ENCODE results near the gene CYP11A1.

DNA sequence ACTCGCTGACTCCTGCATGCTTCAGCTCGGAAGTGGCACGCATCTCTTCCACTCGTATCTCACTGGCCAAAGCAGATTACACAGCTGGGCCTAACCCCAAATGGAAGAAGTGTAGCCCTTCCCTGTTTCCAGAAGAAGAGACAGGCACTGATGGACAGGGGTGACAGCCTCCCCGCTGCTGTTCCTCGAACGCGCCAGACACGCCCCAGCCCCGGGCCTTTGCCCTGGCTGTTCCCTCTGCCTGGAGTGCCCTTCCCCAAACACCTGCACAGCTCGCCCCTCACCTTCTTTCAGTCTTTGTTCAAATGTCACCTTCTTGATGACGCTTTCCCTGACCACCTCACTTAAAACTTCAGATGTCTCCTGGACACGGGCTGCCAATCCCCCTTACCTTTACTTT, 26.0 kb upstream of the CYP11A1 start:
- TF ChIP-seq JUNB (IDR thresholded peaks at IDR 0.05) = no peak
- TF ChIP-seq KDM1A (IDR thresholded peaks at IDR 0.05; ENCODE audit: borderline replicate concordance) = no peak
- TF ChIP-seq, protein P1, sequence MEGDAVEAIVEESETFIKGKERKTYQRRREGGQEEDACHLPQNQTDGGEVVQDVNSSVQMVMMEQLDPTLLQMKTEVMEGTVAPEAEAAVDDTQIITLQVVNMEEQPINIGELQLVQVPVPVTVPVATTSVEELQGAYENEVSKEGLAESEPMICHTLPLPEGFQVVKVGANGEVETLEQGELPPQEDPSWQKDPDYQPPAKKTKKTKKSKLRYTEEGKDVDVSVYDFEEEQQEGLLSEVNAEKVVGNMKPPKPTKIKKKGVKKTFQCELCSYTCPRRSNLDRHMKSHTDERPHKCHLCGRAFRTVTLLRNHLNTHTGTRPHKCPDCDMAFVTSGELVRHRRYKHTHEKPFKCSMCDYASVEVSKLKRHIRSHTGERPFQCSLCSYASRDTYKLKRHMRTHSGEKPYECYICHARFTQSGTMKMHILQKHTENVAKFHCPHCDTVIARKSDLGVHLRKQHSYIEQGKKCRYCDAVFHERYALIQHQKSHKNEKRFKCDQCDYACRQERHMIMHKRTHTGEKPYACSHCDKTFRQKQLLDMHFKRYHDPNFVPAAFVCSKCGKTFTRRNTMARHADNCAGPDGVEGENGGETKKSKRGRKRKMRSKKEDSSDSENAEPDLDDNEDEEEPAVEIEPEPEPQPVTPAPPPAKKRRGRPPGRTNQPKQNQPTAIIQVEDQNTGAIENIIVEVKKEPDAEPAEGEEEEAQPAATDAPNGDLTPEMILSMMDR (IDR thresholded peaks at IDR 0.05 in 2 of 3, conservative IDR thresholded peaks at IDR 0.05 in 1 of 3; ENCODE audit: control insufficient read depth in 2 of 3, extremely low read depth in 1 of 3, insufficient read depth in 1 of 3, low read depth in 3 of 3, low read length in 3 of 3) = no peak
- no peak for TF ChIP-seq ESRRA (IDR thresholded peaks at IDR 0.05; ENCODE audit: low read length)
- no peak for TF ChIP-seq CREB1 (IDR thresholded peaks at IDR 0.05; ENCODE audit: low read depth)
- no peak for TF ChIP-seq SREBF2 (IDR thresholded peaks at IDR 0.05; ENCODE audit: low read length)
- TF ChIP-seq EZH2 (IDR thresholded peaks at IDR 0.05; ENCODE audit: borderline replicate concordance, control insufficient read depth, low read depth, low read length) = no peak
- no peak for TF ChIP-seq RAD21 (IDR thresholded peaks at IDR 0.05; ENCODE audit: insufficient read depth, low read depth, low read length)
- no peak for TF ChIP-seq NFYB (IDR thresholded peaks at IDR 0.05; ENCODE audit: insufficient read depth, low read depth, low read length)
- no peak for TF ChIP-seq CEBPB (IDR thresholded peaks at IDR 0.05; ENCODE audit: borderline replicate concordance in 1 of 2, low read depth in 2 of 2, low read length in 2 of 2)
- no peak for TF ChIP-seq NR2C2 (IDR thresholded peaks at IDR 0.05; ENCODE audit: borderline replicate concordance, control insufficient read depth, insufficient read length, low read depth)
- TF ChIP-seq FOXM1 (IDR thresholded peaks at IDR 0.05; ENCODE audit: low read depth, low read length) = no peak
- TF ChIP-seq, protein P2, sequence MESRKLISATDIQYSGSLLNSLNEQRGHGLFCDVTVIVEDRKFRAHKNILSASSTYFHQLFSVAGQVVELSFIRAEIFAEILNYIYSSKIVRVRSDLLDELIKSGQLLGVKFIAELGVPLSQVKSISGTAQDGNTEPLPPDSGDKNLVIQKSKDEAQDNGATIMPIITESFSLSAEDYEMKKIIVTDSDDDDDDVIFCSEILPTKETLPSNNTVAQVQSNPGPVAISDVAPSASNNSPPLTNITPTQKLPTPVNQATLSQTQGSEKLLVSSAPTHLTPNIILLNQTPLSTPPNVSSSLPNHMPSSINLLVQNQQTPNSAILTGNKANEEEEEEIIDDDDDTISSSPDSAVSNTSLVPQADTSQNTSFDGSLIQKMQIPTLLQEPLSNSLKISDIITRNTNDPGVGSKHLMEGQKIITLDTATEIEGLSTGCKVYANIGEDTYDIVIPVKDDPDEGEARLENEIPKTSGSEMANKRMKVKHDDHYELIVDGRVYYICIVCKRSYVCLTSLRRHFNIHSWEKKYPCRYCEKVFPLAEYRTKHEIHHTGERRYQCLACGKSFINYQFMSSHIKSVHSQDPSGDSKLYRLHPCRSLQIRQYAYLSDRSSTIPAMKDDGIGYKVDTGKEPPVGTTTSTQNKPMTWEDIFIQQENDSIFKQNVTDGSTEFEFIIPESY (IDR thresholded peaks at IDR 0.05) = no peak
- no peak for TF ChIP-seq MXI1 (IDR thresholded peaks at IDR 0.05; ENCODE audit: low read depth, low read length)
